H1 (cell line): Measurements from ENCODE around the gene NTPCR. TPM values are rescaled to one million over a fixed set of nuclear protein-coding genes. Genes with fewer than 3 reads are reported as not detected.
"Not testable (repeated sequence)": the region's sequence is repeated elsewhere in the genome, so short reads cannot be mapped to it uniquely, and the experiment has no call there.

Experiments
- CTCF ChIA-PET: fragments of 300-600 bp; sonication (Branson Sonifier 250); formaldehyde crosslinking; loops from one replicate; lab custom pipeline; 2021; ENCODE audit not compliant: partially characterized antibody; lab: Charles Lee
- POLR2A ChIA-PET: fragments of 300-600 bp; sonication (Branson Sonifier 250); formaldehyde crosslinking; loops from one replicate; lab custom pipeline; 2021; ENCODE audit warnings: inconsistent platforms; ENCODE audit not compliant: partially characterized antibody; lab: Charles Lee
- DNase-seq, 2 experiments: peaks; one replicate each; pipeline versions ENCODE4 v3.0.0 to v3.0.0-alpha.2; 2010 to 2022; ENCODE audit warnings: low spot score in 2 of 2, low read depth in 1 of 2, mixed read lengths in 1 of 2
- FAIRE-seq: peaks from 2 replicates; lab custom pipeline; 2011; peaks lifted over from hg19 to GRCh38; lab: Jason Lieb, UNC
- H2AFZ ChIP-seq: 2 replicates; pipeline ENCODE4 v1.8.1; 2012; ENCODE audit warnings: low read length, inconsistent platforms
- H2AK5ac ChIP-seq: 2 replicates; pipeline ENCODE4 v1.6.1; 2013; ENCODE audit warnings: low read depth, low read length
- H2BK120ac ChIP-seq: replicated peaks from 2 replicates; pipeline ENCODE3; 2013; ENCODE audit warnings: low read depth, low read length, inconsistent platforms
- H2BK12ac ChIP-seq: 2 replicates; pipeline ENCODE4 v1.6.1; 2013; ENCODE audit warnings: low read depth, low read length
- H2BK15ac ChIP-seq: 2 replicates; pipeline ENCODE4 v1.6.1; 2013; ENCODE audit warnings: low read length
- H2BK20ac ChIP-seq: 2 replicates; pipeline ENCODE4 v1.6.1; 2013; ENCODE audit warnings: low read length
- H2BK5ac ChIP-seq: 2 replicates; pipeline ENCODE4 v1.6.1; 2013; ENCODE audit warnings: low read depth, low read length
- H3K14ac ChIP-seq: 2 replicates; pipeline ENCODE4 v1.6.1; 2013; ENCODE audit warnings: inconsistent platforms; ENCODE audit not compliant: insufficient read length
- H3K18ac ChIP-seq: 2 replicates; pipeline ENCODE4 v1.6.1; 2013; ENCODE audit warnings: low read length; ENCODE audit errors: extremely low read depth
- H3K23ac ChIP-seq: 2 replicates; pipeline ENCODE4 v1.6.1; 2013; ENCODE audit warnings: inconsistent platforms; ENCODE audit not compliant: insufficient read length
- H3K23me2 ChIP-seq: 2 replicates; pipeline ENCODE4 v1.6.1; 2013; ENCODE audit warnings: low read depth, low read length
- H3K27ac ChIP-seq: 2 replicates; pipeline ENCODE4 v1.6.1; 2011; ENCODE audit warnings: low read depth, low read length, inconsistent platforms
- H3K27me3 ChIP-seq, 4 experiments: replicated peaks in 1 of 4; 1 replicate in 1 of 4; 2 replicates in 3 of 4; pipeline versions ENCODE4 v1.6.1 to v1.8.1; 2011 to 2013; ENCODE audit warnings: low read length in 3 of 4, mild to moderate bottlenecking in 3 of 4, inconsistent platforms in 2 of 4, mixed read lengths in 2 of 4, moderate library complexity in 1 of 4; ENCODE audit not compliant: control insufficient read depth in 3 of 4, insufficient read depth in 3 of 4; ENCODE audit errors: extremely low read depth in 1 of 4
- H3K36me3 ChIP-seq, 4 experiments: 2 replicates each; pipeline versions ENCODE4 v1.6.1 to v1.8.1; 2011 to 2013; ENCODE audit warnings: mild to moderate bottlenecking in 4 of 4, low read length in 3 of 4, moderate library complexity in 2 of 4, control low read depth in 1 of 4, inconsistent platforms in 1 of 4; ENCODE audit not compliant: insufficient read depth in 4 of 4, control insufficient read depth in 2 of 4
- H3K4ac ChIP-seq: replicated peaks from 2 replicates; pipeline ENCODE3; 2013; ENCODE audit warnings: low read length, low read depth, mixed read lengths, inconsistent platforms; ENCODE audit not compliant: insufficient read length
- H3K4me1 ChIP-seq, 4 experiments: replicated peaks in 1 of 4; 1 replicate in 1 of 4; 2 replicates in 3 of 4; pipeline versions ENCODE4 v1.6.1 to v1.8.1; 2011 to 2013; ENCODE audit warnings: low read length in 3 of 4, inconsistent platforms in 2 of 4, mixed read lengths in 1 of 4; ENCODE audit not compliant: insufficient read depth in 4 of 4, control insufficient read depth in 3 of 4
- H3K4me2 ChIP-seq, 2 experiments: 2 replicates each; pipeline versions ENCODE4 v1.6.1 to v1.8.1; 2011 to 2013; ENCODE audit warnings: low read depth in 2 of 2, low read length in 2 of 2, control low read depth in 1 of 2, inconsistent platforms in 1 of 2, mild to moderate bottlenecking in 1 of 2; ENCODE audit not compliant: insufficient read depth in 1 of 2
- H3K4me3 ChIP-seq, 4 experiments: fragments of 200-600, 300-600 bp in 1 of 4; sonication (generic), shearing (Covaris generic), sonication (Bioruptor Twin) in 1 of 4; 2 replicates each; pipeline versions ENCODE4 v1.5.1 to v1.8.1; 2011 to 2016; ENCODE audit warnings: low read length in 4 of 4, low read depth in 3 of 4, control low read depth in 2 of 4, inconsistent platforms in 2 of 4, mild to moderate bottlenecking in 2 of 4, mixed read lengths in 1 of 4, moderate library complexity in 1 of 4; ENCODE audit not compliant: insufficient read depth in 2 of 4; ENCODE audit errors: extremely low read depth in 1 of 4
- H3K56ac ChIP-seq: replicated peaks from 2 replicates; pipeline ENCODE3; 2013; ENCODE audit warnings: low read depth, mild to moderate bottlenecking, mixed read lengths, low read length, inconsistent platforms; ENCODE audit not compliant: insufficient read length
- H3K79me1 ChIP-seq: 2 replicates; pipeline ENCODE4 v1.6.1; 2013; ENCODE audit warnings: low read depth, low read length, control low read depth
- H3K79me2 ChIP-seq, 2 experiments: 2 replicates each; pipeline versions ENCODE4 v1.6.1 to v1.8.1; 2012 to 2013; ENCODE audit warnings: low read length in 2 of 2, mild to moderate bottlenecking in 2 of 2, inconsistent platforms in 1 of 2; ENCODE audit not compliant: insufficient read depth in 2 of 2, control insufficient read depth in 1 of 2
- H3K9ac ChIP-seq, 4 experiments: replicated peaks in 1 of 4; 1 replicate in 1 of 4; 2 replicates in 3 of 4; pipeline versions ENCODE4 v1.6.1 to v1.8.1; 2011 to 2013; ENCODE audit warnings: low read depth in 3 of 4, low read length in 3 of 4, control low read depth in 2 of 4, mild to moderate bottlenecking in 2 of 4, moderate library complexity in 2 of 4, inconsistent platforms in 1 of 4; ENCODE audit errors: extremely low read depth in 1 of 4
- H3K9me3 ChIP-seq, 2 experiments: 2 replicates each; pipeline versions ENCODE4 v1.6.1 to v1.8.1; 2012 to 2013; ENCODE audit warnings: mild to moderate bottlenecking in 2 of 2, moderate library complexity in 2 of 2, control low read depth in 1 of 2, inconsistent platforms in 1 of 2, low read depth in 1 of 2, low read length in 1 of 2, mixed read lengths in 1 of 2; ENCODE audit not compliant: insufficient read depth in 2 of 2
- H4K20me1 ChIP-seq, 2 experiments: replicated peaks in 1 of 2; 2 replicates each; pipeline versions ENCODE3 to v1.8.1; 2011 to 2013; ENCODE audit warnings: inconsistent platforms in 2 of 2, low read length in 2 of 2, mild to moderate bottlenecking in 1 of 2; ENCODE audit not compliant: insufficient read depth in 2 of 2, control insufficient read depth in 1 of 2
- H4K5ac ChIP-seq: 2 replicates; pipeline ENCODE4 v1.6.1; 2013; ENCODE audit warnings: low read length, low read depth, mixed read lengths, inconsistent platforms; ENCODE audit not compliant: insufficient read length
- H4K8ac ChIP-seq: 2 replicates; pipeline ENCODE4 v1.8.0; 2013; ENCODE audit warnings: mild to moderate bottlenecking, moderate library complexity, low read length, inconsistent platforms; ENCODE audit not compliant: insufficient read depth; ENCODE audit errors: extremely low read depth
- H4K91ac ChIP-seq: replicated peaks from 2 replicates; pipeline ENCODE3; 2013; ENCODE audit warnings: low read length, mixed read lengths, inconsistent platforms; ENCODE audit not compliant: insufficient read length
- WGBS, 2 experiments: shearing (Covaris generic) in 1 of 2; methylation state at CpG; one replicate each; pipeline versions ENCODE4 v1.1.6 to v1.1.7; 2013 to 2015; ENCODE audit warnings: low lambda C conversion rate in 2 of 2, mixed read lengths in 2 of 2, inconsistent platforms in 1 of 2, low coverage in 1 of 2, missing lambda C conversion rate in 1 of 2; ENCODE audit not compliant: insufficient replicate concordance in 2 of 2, insufficient coverage in 1 of 2, insufficient read length in 1 of 2; ENCODE audit errors: extremely low coverage in 1 of 2, missing lambda C conversion rate in 1 of 2; 5-methylcytosine and 5-hydroxymethylcytosine counted together
- polyA plus RNA-seq, 7 experiments: library from polyadenylated mRNA; depleted of rRNA in 3 of 7; stranded (reverse) in 5 of 7; unstranded in 2 of 7; fragments of >200 nt in 5 of 7; fragments of 200-250 nt in 2 of 7; gene quantifications; 1 replicate in 5 of 7; 2 replicates in 1 of 7; 4 replicates in 1 of 7; pipeline versions ENCODE4 v1.2.1 to v1.2.3, GENCODE V29; 2011 to 2013; ENCODE audit warnings: missing spikeins in 2 of 7, mixed read lengths in 2 of 7
- total RNA-seq: library from RNA; stranded (reverse); fragmentation: NEBNext Ultra II Directional; extraction: Animal tissue kit (Norgen Biotek cat#: 25700); gene quantifications from 2 replicates; pipeline ENCODE4 v1.2.1, GENCODE V29; 2021

NTPCR gene
- total and polyA plus RNA-seq, 2 of the 8 experiments (the other 6 are each of a cell fraction or from before 2014, with no cell fraction given), result 22.6 to 73.1 TPM

GRCh38 chr1:233003638-233004037 is 53.2 kb downstream of the NTPCR start:
- H3K27me3 ChIP-seq, H3K79me2 ChIP-seq, H2AFZ ChIP-seq, H3K9ac ChIP-seq, H4K5ac ChIP-seq, H3K4me3 ChIP-seq, CTCF ChIA-PET, H2BK12ac ChIP-seq, H2AK5ac ChIP-seq, H2BK5ac ChIP-seq, H3K56ac ChIP-seq, H3K23me2 ChIP-seq, H3K27ac ChIP-seq, H2BK20ac ChIP-seq, H3K79me1 ChIP-seq, H2BK15ac ChIP-seq, H2BK120ac ChIP-seq, DNase-seq, H4K91ac ChIP-seq, H3K4ac ChIP-seq, H4K8ac ChIP-seq, H3K4me2 ChIP-seq, H4K20me1 ChIP-seq, H3K23ac ChIP-seq, H3K14ac ChIP-seq, POLR2A ChIA-PET, H3K4me1 ChIP-seq, FAIRE-seq, H3K18ac ChIP-seq, H3K9me3 ChIP-seq: not testable (repeated sequence)
- H3K36me3 ChIP-seq, result peaks cover under 1 to 22% (median 12%) of the 10 kb centered on the region in 4 experiments; a peak in 6 of 8 replicates
- 88% methylated on average over 5 of the region's 5 CpGs; no CpG with 5 or more reads in 1 of the 2 experiments for WGBS, 2 experiments
